ENCODE data around the gene IFNG-AS1.

The IFNG-AS1 gene

GRCh38 chr12:68040450-68041075 is 51.3 kb downstream of the IFNG-AS1 start:
- DNase-seq = peak; percentile 74

GRCh38 chr12:68042212-68042699 is 53.0 kb downstream of the IFNG-AS1 start:
- DNase-seq = peak; percentile 40

- DNase-seq = no peak
Observed at GRCh38 chr12:68043435-68043834, 54.2 kb downstream of the IFNG-AS1 start.

GRCh38 chr12:68048648-68049297 is 59.5 kb downstream of the IFNG-AS1 start:
- no peak for DNase-seq

GRCh38 chr12:68056300-68056699 is 67.1 kb downstream of the IFNG-AS1 start:
- DNase-seq = no peak

- no peak for DNase-seq
Observed at GRCh38 chr12:68063900-68064590, 74.8 kb downstream of the IFNG-AS1 start.

- DNase-seq = no peak
Observed at GRCh38 chr12:68065163-68065562, 75.9 kb downstream of the IFNG-AS1 start.

GRCh38 chr12:68065687-68066086 is 76.4 kb downstream of the IFNG-AS1 start:
- no peak for DNase-seq

- no peak for DNase-seq
Observed at GRCh38 chr12:68067762-68068376, 78.6 kb downstream of the IFNG-AS1 start.

- no peak for DNase-seq
Observed at GRCh38 chr12:68069275-68069674, 80.0 kb downstream of the IFNG-AS1 start.

Measured in stimulated activated CD4-positive, alpha-beta T cell treated with anti-CD3 and anti-CD28 coated beads, Interleukin-15, amount 100 ng/mL, for 24 hours (primary cell).